Fibroblast of lung (primary cell): Measurements from ENCODE around the gene LINC00237.

Experiments used
- CTCF ChIP-seq, 2 donors: IDR thresholded peaks in 1 of 2; conservative IDR thresholded peaks in 1 of 2; 1 replicate in 1 of 2; 2 replicates in 1 of 2; pipeline ENCODE4 v1.5.1; 2011 to 2012; ENCODE audit warnings: low read length in 2 of 2, control low read depth in 1 of 2, inconsistent platforms in 1 of 2, low read depth in 1 of 2, mild to moderate bottlenecking in 1 of 2
- EZH2 ChIP-seq: IDR thresholded peaks from 2 replicates; pipeline ENCODE4 v1.5.1; 2012; ENCODE audit warnings: low read length, control low read depth, mild to moderate bottlenecking; ENCODE audit errors: missing control alignments

- TF ChIP-seq CTCF (conservative IDR thresholded peaks at IDR 0.05 in 1 of 2, IDR thresholded peaks at IDR 0.05 in 1 of 2; ENCODE audit: low read depth in 1 of 2, low read length in 2 of 2) (no peak), EZH2 (peak; percentile 18)
These were observed at the start of gene LINC00237 for GRCh38 chr20:21106171-21107017.
